ENCODE data around the gene SLC27A2.

DNA sequence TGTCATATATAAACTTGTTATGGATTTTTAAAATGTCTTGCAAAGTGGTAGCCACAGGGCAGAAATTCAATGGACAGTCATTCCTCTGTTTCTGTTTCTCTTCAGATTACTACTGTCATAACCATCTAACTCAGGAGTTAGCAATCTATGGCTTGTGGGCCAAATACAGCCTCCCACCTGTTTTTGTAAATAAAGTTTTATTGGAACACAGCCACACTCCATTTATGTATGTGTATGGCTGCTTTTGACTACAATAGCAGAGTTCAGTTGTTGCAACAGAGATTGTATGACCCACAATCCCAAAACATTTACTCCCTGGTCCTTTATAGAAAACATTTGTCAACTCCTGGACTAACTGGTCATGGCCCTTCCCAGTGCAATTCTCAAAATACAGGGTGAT is 20.0 kb downstream of the SLC27A2 start:
- TF ChIP-seq GATA2 (IDR thresholded peaks at IDR 0.05; ENCODE audit: low read depth, low read length) (no peak), GATA3 (IDR thresholded peaks at IDR 0.05; ENCODE audit: low read depth, low read length) (no peak)
